ENCODE results near the gene RGP1.

Gene RGP1

GRCh38 chr9:35729101-35729500 lies 20.0 kb upstream of the RGP1 start:
- TF ChIP-seq, protein P1, sequence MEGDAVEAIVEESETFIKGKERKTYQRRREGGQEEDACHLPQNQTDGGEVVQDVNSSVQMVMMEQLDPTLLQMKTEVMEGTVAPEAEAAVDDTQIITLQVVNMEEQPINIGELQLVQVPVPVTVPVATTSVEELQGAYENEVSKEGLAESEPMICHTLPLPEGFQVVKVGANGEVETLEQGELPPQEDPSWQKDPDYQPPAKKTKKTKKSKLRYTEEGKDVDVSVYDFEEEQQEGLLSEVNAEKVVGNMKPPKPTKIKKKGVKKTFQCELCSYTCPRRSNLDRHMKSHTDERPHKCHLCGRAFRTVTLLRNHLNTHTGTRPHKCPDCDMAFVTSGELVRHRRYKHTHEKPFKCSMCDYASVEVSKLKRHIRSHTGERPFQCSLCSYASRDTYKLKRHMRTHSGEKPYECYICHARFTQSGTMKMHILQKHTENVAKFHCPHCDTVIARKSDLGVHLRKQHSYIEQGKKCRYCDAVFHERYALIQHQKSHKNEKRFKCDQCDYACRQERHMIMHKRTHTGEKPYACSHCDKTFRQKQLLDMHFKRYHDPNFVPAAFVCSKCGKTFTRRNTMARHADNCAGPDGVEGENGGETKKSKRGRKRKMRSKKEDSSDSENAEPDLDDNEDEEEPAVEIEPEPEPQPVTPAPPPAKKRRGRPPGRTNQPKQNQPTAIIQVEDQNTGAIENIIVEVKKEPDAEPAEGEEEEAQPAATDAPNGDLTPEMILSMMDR (IDR thresholded peaks at IDR 0.05; ENCODE audit: insufficient read depth, low read length, poor library complexity, severe bottlenecking): no peak
- Histone ChIP-seq H3K4me3 (replicated peaks; ENCODE audit: low read depth, low read length) (peak overlapping the region; percentile 92), H3K36me3 (ENCODE audit: control insufficient read depth, insufficient read depth, low read length) (peaks cover 14% of the 10 kb centered on the region), H3K27me3 (replicated peaks; ENCODE audit: control insufficient read depth, insufficient read depth, low read length) (no peaks in the 10 kb centered on the region)
- DNase-seq (ENCODE audit: extremely low read depth, insufficient read length): no peak

DNA sequence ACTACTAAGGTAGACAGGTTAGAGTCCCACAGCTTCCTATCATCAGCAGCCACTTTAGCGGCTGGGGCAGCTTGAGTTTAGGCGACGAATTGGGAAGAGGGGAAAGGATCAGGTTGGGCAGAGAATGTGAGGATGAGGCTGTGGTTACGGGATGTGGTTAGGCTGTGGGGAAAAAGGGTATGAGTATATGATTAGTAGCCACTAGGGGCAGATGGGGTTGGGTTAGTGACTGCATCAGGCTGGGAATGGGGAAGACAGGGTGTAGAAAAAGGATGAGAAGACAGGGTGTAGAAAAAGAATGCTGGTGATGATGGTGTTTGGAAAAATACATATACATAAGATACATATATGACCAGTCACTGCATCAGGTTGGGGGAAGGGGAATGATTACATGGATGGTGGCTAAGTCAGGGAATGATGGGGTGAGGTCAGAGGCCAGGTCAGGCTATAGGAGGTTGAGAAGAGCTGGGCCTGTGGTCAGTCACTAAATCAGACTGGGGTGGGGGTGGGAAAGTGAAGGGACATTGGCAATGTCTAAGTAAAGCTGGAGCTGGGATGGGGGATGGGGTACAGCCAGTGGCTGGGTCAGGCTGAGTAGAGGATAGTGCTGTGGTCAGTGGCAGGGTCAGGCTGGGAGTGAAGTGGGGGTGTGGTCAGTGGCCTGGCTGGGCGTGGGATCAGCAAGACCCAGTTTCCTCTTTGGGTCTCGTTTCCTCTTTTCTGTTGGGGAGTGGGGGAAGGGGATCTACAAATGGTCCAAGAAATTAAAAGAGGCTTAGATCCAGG lies 19.2 kb upstream of the RGP1 start:
- no peak for DNase-seq (ENCODE audit: extremely low read depth, insufficient read length)
- H3K4me3 ChIP-seq (replicated peaks; ENCODE audit: low read depth, low read length): peak overlapping the region; percentile 92
- H3K27me3 ChIP-seq (replicated peaks; ENCODE audit: control insufficient read depth, insufficient read depth, low read length): no peaks in the 10 kb centered on the region
- peaks cover 12% of the 10 kb centered on the region for H3K36me3 ChIP-seq (ENCODE audit: control insufficient read depth, insufficient read depth, low read length)
- TF ChIP-seq, protein P1 (IDR thresholded peaks at IDR 0.05; ENCODE audit: insufficient read depth, low read length, poor library complexity, severe bottlenecking): peak; percentile 47

DNA sequence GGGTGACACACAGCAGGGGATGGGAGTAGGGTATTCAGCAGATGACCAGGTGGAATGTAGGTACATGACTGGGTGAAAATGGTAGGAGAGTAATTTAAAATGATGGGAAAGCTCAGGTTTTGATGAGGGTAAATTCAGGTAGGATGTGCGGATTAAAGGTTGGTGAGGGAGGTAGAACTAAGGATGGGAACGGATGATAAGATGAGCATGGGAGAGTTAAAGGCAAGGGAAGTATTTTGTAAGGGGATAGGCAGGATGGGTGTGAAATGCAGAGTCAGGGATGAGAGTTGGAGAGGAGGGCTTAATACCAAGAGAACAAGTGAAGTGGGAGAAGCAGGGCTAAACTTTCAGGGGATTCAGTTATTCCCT lies 18.6 kb upstream of the RGP1 start:
- Histone ChIP-seq H3K36me3 (ENCODE audit: control insufficient read depth, insufficient read depth, low read length) (peaks cover 9% of the 10 kb centered on the region), H3K27me3 (replicated peaks; ENCODE audit: control insufficient read depth, insufficient read depth, low read length) (no peaks in the 10 kb centered on the region), H3K4me3 (replicated peaks; ENCODE audit: low read depth, low read length) (peak overlapping the region; percentile 92)
- TF ChIP-seq, protein P1 (IDR thresholded peaks at IDR 0.05; ENCODE audit: insufficient read depth, low read length, poor library complexity, severe bottlenecking): no peak
- DNase-seq (ENCODE audit: extremely low read depth, insufficient read length): no peak

GRCh38 chr9:35731415-35732184 lies 17.5 kb upstream of the RGP1 start:
- peaks cover 6% of the 10 kb centered on the region for H3K36me3 ChIP-seq (ENCODE audit: control insufficient read depth, insufficient read depth, low read length)
- H3K4me3 ChIP-seq (replicated peaks; ENCODE audit: low read depth, low read length): peak overlapping the region; percentile 92
- no peaks in the 10 kb centered on the region for H3K27me3 ChIP-seq (replicated peaks; ENCODE audit: control insufficient read depth, insufficient read depth, low read length)
- TF ChIP-seq, protein P1 (IDR thresholded peaks at IDR 0.05; ENCODE audit: insufficient read depth, low read length, poor library complexity, severe bottlenecking): no peak
- DNase-seq (ENCODE audit: extremely low read depth, insufficient read length): no peak

GRCh38 chr9:35732185-35732799 lies 16.8 kb upstream of the RGP1 start, which contains the start of the genes CREB3 and TLN1:
Gene CREB3, plus strand, starts transcription at chr9:35732666. Its CDS starts 107 bp downstream, at chr9:35732773.
Gene TLN1, minus strand, starts transcription at chr9:35732195. Its CDS starts 6,501 bp downstream, at chr9:35725694.
- TF ChIP-seq, protein P1 (IDR thresholded peaks at IDR 0.05; ENCODE audit: insufficient read depth, low read length, poor library complexity, severe bottlenecking): peak; percentile 37
- H3K4me3 ChIP-seq (replicated peaks; ENCODE audit: low read depth, low read length): peak within 1 kb of the TSS; percentile 92
- H3K27me3 ChIP-seq (replicated peaks; ENCODE audit: control insufficient read depth, insufficient read depth, low read length): no peaks in the 10 kb centered on the region
- peak; percentile 99 for DNase-seq (ENCODE audit: extremely low read depth, insufficient read length)
- peaks cover 12% of the 10 kb centered on the region for H3K36me3 ChIP-seq (ENCODE audit: control insufficient read depth, insufficient read depth, low read length)
